ENCODE measurements around the gene SUPT6H.
"Not testable (repeated sequence)": the region's sequence is repeated elsewhere in the genome, so short reads cannot be mapped to it uniquely, and the experiment has no call there.

The SUPT6H gene

DNA sequence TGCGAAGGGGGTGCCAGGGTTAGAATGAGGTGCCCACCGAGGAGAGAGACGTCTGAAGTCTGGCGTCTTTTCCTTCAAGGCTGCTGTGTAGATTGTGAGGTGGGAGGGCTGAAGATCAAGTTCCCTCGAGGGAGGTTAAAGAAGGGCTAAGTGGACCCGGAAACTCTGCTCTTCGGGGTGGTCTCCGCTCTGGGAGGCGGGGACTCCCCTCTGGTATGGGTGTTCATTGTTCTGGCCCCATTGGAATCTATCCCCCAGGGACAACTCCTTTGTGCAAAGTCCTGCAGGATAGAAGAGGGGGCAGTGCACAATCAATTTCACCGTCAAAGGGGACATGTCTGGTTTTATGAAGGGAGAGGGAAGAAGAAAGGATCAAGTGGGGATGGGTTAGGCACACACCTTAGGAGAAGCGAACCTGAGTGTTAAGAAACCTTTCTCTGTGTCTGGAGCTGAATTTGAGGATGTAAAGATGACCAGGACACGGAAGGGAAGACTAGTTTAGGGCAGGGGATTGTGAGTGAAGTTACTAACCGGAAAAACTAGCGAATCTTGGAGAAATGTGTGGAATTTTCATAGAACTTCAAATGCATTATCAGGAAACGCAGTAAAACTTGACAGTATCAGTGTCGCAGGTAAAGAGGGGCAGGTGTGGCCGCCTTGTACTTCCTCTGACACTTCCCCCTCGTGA lies 56.5 kb downstream of the SUPT6H start:
- DNase-seq (ENCODE audit: low read depth in 3 of 3): no peak

DNA sequence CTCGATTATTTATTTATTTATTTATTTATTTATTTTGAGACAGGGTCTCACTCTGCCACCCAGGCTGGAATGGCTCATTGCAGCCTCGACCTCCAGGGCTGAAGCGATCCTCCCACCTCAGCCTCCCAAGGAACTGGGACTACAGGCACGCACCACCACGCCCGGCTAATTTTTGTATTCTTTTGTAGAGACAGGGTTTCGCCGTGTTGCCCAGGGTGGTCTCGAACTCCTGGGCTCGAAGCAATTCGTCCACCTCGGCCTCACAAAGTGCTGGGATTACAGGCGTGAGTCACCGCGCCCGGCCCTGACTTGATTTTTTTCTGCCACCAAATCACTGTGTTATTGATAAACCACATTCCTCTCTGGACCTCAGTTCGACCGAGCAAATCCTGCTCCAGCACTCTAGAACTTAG lies 57.0 kb downstream of the SUPT6H start:
- DNase-seq (ENCODE audit: low read depth in 3 of 3): no peak

DNA sequence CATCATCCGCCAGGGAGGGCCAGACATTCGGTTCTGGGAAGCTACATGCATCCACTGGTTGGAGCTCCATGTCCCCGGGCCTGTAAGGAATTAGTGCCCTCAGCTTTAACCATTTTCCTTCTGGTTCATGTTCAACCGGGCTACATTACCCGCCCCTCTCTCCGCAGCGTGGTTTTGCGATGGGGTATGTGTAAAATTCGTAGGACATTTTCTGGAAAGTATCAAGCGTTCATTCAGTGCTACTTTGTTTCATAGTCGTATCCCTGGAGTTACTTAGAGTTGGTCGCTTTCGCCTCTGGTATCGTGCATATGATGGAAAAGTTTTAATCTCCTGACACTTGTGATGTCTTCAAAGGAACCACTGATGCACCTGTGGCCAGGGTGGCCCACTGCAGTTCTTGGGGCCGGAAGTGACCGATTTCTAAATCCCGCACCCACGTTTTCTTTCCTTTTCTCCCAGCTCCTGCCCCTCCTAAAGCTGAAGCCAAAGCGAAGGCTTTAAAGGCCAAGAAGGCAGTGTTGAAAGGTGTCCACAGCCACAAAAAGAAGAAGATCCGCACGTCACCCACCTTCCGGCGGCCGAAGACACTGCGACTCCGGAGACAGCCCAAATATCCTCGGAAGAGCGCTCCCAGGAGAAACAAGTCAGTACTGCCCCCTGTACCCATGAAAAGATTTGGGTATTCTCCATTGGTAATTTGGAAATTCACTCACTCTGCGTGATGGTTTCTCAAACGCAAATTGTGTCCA lies 58.4 kb downstream of the SUPT6H start:
- DNase-seq (ENCODE audit: low read depth in 3 of 3): peak in 1 of 3 experiments; percentile 45

DNA sequence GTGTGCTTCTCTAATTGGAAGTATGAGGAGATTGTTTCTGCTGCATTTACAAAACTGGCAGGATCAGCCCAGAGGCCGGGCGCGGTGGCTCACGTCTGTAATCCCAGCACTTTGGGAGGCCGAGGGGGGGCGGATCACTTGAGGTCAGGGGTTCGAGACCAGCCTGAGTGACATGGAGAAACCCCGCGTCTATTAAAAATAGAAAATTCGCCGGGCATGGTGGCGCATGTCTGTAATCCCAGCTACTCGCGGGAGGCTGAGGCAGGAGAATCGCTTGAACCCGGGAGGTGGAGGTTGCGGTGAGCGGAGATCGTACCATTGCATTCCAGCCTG lies 59.0 kb downstream of the SUPT6H start:
- not testable (repeated sequence) for DNase-seq (ENCODE audit: low read depth in 3 of 3)

DNA sequence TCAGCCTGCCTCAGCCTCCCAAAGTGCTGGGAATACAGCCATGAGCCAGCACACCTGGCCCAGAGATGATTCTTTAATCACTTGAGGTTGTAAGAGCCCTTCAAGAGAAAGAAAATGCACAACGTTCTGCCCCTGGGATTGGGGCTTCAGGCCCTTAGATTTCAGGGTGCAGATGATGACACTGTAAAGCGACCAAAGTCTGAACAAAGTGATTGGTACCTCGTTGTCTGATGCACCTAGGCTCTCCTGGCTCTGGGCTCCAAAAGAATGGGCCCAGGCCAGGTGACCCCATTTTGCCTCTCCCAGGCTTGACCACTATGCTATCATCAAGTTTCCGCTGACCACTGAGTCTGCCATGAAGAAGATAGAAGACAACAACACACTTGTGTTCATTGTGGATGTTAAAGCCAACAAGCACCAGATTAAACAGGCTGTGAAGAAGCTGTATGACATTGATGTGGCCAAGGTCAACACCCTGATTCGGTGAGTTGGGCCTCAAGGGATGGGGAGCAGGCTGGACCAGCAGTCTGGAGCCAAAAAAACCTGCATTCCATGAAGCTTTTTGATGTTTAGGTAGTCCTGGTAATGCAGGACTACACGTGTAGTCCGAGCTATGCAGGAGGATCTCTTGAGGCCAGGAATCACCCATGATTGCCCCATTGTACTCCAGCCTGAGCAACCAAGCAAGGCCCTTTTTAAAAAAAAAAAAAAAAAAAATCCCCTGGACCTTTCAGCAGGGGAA lies 60.6 kb downstream of the SUPT6H start:
- DNase-seq (ENCODE audit: low read depth in 3 of 3): no peak

DNA sequence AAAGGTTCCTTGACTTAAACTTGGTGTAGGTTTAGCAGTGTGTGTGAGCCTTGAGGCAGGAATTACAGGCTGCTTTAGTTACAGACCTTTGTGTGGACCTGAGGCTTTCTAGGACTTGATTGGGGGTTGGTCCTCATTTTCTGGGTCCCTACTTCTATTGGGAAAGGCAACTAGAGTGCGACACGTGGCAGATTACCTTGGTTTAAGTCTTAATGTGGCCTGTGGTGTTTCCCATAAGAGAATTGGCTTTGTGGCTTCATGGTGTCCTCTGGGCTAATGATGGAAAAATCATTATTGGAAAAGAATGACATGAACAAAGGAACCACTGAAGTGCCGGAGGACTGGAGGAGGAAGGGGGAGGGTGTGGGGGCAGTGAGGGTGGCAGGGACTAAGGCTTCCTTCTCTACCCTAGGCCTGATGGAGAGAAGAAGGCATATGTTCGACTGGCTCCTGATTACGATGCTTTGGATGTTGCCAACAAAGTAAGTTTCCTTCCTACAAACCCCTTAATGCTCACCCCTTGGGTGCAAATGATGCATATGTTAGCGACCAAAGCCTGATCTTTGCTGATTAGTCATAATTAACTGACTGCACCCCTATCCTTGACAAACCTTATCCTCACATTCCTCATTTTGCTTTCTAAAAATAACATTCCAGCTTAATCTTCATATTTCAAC lies 61.3 kb downstream of the SUPT6H start:
- no peak for DNase-seq (ENCODE audit: low read depth in 3 of 3)

DNA sequence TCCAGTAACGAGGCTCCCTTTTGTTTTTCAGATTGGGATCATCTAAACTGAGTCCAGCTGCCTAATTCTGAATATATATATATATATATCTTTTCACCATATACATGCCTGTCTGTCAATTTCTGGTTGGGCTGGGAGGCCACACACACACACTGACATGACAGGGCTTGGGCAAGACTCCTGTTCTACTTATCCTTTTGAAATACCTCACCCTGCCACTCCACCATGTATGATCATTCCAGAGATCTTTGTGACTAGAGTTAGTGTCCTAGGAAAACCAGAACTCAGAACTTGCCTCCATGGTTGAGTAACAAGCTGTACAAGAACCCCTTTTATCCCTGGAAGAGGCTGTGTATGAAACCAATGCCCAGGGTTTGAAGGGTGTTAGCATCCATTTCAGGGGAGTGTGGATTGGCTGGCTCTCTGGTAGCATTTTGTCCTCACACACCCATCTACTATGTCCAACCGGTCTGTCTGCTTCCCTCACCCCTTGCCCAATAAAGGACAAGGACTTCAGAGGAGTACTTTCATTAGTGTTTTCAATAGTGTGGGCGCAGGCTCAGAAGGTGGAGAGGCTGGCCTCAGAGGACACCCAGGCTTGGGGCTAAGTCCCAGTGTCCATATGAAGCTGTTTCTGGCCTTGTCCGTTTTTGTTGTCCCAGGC lies 62.0 kb downstream of the SUPT6H start:
- not testable (repeated sequence) for DNase-seq (ENCODE audit: low read depth in 3 of 3)

DNA sequence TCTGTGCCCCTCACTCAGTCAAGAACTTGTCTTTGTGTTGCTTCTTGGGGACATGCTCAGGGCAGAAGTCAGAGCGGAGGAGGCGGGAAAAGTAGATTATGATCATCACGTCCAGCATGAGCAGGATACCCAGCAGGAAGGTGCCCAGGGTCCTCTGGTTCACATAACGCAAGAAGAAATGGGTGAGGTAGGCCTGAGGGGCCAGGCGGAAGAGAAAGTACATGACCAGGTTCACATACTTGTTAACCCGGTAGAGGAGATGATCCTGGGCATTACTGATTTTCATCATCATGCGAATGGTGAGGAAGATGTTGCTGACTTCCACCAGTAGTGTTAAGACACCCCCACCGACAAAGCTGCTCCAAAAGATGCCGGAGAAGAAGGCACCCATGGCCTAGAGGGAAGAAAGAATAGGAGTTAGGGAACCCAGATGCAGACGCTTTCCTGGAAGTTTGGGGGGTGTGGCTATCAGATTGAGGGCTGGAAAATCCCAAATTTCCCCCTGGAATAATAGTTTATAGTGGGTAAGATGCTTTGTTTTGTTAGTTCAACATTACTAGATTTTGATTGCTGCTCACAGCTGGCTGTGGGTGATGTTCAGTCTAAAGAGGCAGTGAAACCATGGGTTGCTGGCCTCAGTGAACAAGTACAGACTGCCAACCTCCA lies 62.6 kb downstream of the SUPT6H start:
- DNase-seq (ENCODE audit: low read depth in 3 of 3): no peak

DNA sequence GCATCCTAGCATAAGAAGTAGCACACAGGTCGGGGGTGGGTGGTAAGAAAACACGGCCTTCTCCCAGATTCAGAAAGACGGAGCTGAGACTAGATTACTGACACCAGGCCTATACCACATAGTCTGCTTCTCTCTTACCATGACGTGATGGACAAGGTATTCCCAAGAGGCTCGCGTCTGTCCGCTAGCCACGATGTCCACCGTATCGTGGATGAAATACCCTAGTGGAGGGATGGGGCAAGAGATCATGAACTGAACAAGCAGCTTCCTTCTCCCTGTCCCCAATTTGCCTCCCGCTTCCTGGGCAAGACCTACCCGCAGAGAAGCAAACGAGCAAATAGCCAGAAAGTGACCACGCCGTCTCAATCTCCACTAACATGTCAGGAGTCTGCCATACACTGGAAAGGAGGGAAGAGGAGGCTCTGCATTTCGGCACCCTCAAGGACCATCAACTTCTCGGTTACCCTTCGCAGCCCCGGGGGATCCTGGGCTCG lies 63.2 kb downstream of the SUPT6H start:
- peak in 1 of 3 experiments; percentile 32 for DNase-seq (ENCODE audit: low read depth in 3 of 3)

DNA sequence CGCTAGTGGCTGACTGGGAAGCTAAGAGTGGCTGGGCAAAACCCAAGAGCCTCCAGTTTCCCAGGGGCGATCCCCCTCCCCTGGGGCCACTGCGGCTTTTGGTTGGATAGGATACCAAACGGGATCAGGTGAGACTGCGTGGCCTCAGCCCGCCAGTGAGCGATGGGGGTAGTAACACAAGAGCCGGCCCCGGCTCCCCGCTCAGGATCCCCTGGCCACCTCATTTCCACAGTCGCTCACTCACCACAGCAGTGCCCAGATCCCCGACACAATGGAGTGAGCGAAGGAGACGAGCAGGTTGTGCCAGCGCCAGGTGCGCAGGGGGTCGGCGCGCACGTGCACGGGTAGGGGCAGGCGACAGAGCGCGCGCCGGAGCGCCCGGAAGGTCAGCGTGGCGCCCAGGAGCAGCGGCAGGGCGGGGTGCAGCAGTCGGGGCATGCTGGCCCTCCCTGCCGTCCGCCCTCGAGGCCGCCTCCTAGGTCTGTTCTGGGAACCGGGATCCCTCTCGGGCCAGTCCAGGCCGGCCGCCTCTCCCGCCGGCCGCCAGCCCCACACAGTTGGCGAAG lies 63.7 kb downstream of the SUPT6H start:
- peak in 1 of 3 experiments; percentile 66 for DNase-seq (ENCODE audit: low read depth in 3 of 3)

DNA sequence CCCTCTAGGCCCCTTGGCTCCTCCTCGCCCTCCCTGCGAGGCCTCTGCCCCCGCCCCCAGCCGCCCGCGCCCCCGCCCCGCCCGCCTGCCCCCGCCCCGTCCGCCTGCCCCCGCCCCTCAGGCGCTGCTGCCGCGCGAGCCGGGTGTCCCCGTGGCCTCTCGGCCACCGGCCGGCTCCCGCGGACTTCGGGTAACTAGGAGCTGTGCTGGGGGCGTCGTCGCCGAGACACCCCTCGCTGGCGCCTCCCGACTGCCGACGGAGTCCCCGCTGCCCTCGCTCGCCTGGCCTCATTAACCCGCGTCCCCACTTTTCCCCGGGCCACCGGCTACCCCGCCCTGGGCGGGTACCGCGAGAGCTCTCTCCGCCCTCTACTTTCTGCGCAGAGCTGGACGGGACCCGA lies 64.2 kb downstream of the SUPT6H start, which contains the start of gene TLCD1:
Gene TLCD1 (minus strand): TSS at position 8 of the 401 bp plus-strand sequence. CDS start 136 bp downstream, outside the sequence.
- DNase-seq (ENCODE audit: low read depth in 3 of 3): peak in 2 of 3 experiments; percentile 58 to 82

DNA sequence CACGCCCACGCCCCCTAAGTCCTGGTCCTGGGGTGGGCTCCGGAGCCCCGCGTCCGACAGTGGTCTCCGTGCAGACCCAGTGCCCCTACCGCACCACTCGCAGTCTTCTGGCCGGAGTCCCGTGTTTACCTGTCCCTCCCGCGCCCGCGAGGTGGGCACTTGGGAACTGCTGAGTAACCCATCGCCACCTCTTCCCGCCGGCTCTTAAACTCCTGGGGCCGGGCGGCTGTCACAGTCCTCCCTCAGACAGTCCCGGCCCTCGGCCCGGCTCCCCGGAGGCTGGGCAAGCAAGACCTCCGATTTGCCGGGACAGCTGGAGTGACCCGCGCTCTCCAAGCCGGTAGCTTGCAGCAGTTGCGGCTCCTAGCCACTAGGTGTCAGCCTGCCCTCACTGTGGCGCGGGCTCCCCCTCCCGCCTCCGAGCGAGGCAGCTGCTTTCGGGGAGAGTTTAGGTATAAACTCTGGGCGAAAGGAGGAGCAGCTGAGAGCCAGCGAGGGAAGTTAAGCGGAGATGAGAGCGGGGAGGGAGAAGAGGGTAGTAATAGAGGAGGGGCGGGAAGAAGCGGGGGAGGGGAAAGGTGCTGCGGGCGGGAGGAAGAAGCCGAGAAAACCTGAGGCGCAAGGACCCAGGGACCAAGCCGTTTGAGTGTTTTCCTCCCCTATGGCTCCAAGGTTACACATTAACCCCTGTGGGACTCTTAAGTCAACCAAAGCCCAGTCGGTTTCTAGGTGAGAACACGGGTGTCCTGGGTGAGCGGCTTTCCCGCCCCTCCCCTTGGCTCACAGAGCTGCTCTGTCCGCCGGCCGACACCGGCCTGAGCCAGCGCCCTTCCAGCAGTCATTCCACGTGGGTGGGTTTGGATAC lies 64.9 kb downstream of the SUPT6H start:
- DNase-seq (ENCODE audit: low read depth in 3 of 3): peak; percentile 86 to 93 (median 88)

DNA sequence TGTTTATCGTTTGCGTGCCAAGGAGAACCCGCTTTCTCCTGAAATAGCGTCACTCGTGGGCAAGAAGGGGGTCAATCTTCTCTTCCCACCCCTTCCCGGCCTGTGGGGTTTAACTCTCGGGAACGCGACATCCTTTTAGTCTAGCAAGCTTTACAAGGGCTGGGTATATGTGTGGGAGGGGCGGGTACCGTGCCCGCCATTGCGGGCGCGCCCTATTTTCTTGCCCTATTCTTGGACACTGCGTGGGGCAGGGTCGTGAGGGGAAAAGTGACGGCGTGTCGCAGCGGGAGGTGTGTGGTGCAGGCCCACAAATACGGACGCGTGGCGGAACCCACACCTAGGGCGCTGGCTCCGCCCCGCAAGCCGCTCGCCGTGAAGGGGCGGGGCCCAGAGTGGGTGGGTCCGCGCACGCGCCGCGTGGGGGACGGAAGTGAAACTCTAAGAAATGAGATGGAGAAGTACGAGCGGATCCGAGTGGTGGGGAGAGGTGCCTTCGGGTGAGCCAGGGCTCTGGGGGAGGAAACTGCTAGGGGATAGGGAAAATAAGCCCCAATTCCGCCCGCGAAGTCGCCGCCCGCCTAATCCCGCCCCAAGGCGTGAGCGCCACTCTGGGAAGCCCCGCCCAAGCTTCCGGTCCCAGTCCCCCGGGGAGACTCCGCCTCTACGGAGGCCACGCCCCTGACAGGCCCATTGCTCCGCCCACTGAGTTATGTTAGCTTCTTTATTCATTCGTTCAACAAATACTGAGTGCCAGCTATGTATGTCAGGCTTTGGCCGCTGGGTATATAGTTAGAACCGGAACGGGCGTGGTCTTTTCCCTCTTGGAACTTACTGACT lies 66.6 kb downstream of the SUPT6H start, which contains the start of gene NEK8:
Gene NEK8 (plus strand): TSS at position 425 of the 837 bp plus-strand sequence. CDS start 26 bp downstream, at position 451.
- DNase-seq (ENCODE audit: low read depth in 3 of 3): peak; percentile 97 to 98 (median 97)

DNA sequence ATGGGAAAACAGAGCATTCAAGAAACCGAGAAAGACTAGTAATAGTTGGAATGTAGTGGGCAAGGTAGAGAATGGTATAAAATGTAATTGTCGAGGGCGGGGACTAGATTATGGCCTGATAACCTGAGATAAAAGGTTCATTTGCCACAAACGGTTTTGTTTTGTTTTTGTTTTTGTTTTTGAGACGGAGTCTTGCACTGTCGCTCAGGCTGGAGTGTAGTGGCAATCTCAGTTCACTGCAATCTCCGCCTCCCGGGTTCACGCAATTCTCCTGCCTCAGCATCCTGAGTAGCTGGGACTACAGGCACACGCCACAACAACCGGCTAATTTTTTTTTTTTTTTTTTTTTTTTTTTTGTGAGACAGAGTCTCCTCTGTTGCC lies 67.9 kb downstream of the SUPT6H start:
- DNase-seq (ENCODE audit: low read depth in 3 of 3): no peak

DNA sequence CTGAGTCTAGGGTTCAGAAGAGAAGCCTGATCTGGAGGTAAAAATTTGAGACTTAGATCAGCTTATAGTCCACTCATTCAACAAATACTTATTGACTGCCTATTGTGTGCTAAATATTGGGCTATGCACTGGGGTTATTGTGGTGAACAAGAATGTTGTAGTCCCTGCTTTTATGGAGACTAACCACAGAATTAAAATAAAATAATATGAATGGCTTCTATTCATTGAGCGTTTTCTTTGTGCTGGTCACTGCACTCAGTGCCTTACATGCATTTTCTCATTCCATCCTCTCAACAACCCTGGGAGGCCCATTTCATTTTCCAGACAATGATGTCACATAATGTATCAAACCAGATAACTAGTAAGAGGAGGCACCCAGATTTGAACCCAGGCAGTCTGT lies 71.3 kb downstream of the SUPT6H start:
- no peak for DNase-seq (ENCODE audit: low read depth in 3 of 3)

DNA sequence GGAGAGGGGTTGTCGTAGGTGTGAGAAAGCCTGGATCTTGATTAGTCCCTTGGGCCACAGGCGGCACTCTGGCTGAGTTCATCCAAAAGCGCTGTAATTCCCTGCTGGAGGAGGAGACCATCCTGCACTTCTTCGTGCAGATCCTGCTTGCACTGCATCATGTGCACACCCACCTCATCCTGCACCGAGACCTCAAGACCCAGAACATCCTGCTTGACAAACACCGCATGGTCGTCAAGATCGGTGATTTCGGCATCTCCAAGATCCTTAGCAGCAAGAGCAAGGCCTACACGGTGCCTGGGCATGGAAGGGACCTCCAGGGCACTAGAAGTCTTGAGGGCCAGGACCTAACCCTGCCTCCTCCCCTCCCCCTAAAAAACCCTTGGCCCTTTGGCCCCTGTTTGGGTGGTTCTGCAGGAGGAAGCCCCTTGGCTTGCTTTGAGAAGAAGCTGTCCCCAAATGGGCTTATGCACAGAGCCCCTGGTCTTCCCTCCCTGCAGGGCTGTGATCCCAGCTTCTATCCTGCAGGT lies 72.8 kb downstream of the SUPT6H start:
- DNase-seq (ENCODE audit: low read depth in 3 of 3): no peak

DNA sequence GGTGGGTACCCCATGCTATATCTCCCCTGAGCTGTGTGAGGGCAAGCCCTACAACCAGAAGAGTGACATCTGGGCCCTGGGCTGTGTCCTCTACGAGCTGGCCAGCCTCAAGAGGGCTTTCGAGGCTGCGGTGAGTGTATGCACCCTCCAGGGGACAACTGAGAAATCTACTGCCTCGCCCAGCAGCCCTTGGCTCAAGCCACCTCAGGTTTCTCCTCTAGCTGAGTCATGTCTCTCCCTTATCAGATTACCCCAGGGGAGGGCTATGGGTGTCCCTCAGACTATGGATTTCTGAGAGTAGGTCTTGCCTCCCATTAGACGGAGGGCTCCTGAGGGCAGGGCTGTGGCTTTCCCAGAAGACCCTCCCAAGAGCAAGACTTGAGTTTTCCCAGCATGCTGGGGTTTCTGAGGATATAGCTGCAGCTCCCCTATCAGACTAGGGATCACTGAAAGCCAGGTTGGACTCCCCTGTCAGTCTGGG lies 73.3 kb downstream of the SUPT6H start:
- DNase-seq (ENCODE audit: low read depth in 3 of 3): no peak

All from stimulated activated CD4-positive, alpha-beta T cell treated with anti-CD3 and anti-CD28 coated beads, TNF-alpha, amount 100 ng/mL, for 24 hours (primary cell).